HG02885 (cell line): ENCODE data around the gene RAD51B.

Experiments
- ATAC-seq: cut with Tn5 transposase; IDR thresholded peaks from one replicate; pipeline ENCODE4 v1.9.1; 2021; ENCODE audit warnings: mild to moderate bottlenecking; ENCODE audit not compliant: unreplicated experiment, poor library complexity

Gene RAD51B

GRCh38 chr14:68458840-68459469 lies 639.4 kb downstream of the RAD51B start:
- no peak for ATAC-seq

DNA sequence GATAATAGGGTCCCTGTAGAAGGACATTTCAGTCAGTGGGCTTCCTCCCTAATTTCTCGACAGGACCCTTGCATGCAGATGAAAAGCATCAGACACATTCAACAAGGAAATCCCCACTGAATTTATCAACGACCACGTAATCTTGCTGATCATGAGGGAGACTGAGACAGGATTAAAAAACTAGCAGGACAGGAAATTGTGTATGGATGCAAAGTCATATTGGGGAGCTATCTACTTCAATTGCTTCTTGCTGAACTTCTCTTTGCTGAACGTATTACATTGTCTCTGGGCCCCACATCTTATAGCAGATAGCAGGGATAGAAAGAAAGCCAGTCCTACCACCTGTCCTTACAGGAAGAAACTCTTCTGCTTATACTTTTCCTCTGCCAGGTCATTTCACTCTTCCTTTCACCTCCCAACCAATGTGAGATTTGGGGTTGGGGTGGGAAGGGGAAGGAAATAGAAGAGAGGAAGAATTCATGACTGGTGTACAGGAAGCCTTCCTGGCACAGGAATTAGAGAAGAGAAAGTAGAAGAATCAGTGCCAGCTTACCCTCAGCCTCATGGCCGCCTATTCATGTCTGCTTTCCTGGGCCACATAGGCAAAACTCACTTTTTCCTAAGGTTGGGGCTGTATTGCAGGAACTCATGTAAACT lies 640.0 kb downstream of the RAD51B start:
- ATAC-seq, result no peak

DNA sequence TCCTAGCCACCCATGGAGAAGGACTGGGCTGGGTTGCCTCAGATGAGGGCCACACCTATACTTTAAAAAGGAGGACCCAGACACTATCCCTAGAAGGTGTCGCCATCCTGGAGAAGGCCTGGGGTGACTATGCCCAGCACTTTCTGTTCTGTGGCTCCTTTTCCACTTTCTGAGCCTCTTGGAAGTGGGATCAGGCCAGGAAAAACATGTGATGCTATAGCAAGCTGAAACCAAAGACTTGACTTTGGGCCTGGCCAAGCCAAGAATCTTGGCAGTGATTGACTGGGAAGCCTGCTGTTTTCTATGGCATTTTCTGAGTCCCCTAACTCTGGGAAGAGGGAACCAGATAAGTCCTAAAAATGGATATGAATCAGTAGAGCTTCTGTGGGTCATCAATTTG lies 641.0 kb downstream of the RAD51B start:
- ATAC-seq, result no peak

- no peak for ATAC-seq
Observed at GRCh38 chr14:68461086-68461485, 641.5 kb downstream of the RAD51B start.

GRCh38 chr14:68462683-68463082 lies 643.1 kb downstream of the RAD51B start:
- ATAC-seq, result no peak

DNA sequence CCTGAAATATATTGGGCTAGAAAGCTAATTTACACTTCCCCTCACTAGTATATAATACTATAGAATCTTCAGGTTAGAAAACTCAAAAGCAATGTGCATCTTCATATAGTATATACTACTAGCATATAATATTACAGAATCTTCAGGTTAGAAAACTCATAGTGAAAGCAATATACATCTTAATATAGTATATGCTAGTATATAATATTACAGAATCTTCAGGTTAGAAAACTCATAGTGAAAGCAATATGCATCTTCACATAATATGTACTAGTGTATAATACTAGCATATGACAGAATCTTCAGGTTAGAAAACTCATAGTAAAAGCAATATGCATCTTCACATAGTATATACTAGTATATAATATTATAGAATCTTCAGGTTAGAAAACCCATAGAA lies 643.7 kb downstream of the RAD51B start:
- no peak for ATAC-seq

- ATAC-seq, result no peak
Observed at GRCh38 chr14:68463705-68464374, 644.3 kb downstream of the RAD51B start.

GRCh38 chr14:68464711-68465110 lies 645.1 kb downstream of the RAD51B start:
- no peak for ATAC-seq

GRCh38 chr14:68466491-68466977 lies 647.0 kb downstream of the RAD51B start:
- no peak for ATAC-seq

GRCh38 chr14:68467425-68467824 lies 647.8 kb downstream of the RAD51B start:
- ATAC-seq, result no peak

GRCh38 chr14:68468437-68469207 lies 649.0 kb downstream of the RAD51B start:
- no peak for ATAC-seq

DNA sequence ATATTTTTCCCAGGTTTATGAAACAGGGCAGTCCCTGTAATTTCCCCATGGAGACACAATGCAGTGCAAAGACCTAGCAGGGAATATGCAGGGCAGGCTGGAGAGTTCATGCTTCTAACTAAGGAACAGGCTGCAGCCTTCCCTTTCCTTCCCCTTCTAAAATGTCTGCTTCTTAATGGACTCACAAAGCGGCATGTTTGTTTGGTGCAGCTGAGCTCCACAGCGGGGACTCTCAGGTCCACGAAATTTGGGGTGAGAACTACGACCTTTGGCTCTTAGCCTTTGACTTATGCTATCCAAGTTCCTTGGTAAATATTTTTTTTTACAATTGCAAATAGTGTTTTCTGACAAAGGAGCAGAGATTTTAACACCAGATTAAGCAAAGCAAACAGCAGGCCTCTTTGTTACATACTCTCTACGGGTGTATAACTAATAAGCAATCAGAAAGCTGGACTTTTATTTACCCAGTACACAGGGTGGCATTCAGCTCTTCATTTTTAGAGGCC lies 649.7 kb downstream of the RAD51B start:
- ATAC-seq, result no peak

DNA sequence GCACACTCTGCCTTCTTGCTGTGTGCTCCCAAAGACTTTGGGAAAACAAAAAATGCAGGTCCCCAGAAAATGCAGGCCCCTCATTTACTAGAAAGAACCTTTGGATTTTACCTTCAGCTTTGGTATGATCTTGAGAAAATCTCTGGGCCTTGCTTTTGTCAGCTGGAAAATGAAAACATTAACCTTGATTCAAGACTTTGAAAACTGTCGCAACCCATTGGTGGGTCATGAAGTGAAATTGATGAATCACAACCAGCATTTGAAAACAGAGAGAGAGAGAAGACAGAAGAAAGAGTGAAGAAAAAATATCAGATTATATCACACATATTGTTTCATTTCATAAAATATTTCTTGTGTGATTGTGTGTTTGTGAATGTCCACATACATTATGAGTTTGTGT lies 650.8 kb downstream of the RAD51B start:
- ATAC-seq, result no peak

DNA sequence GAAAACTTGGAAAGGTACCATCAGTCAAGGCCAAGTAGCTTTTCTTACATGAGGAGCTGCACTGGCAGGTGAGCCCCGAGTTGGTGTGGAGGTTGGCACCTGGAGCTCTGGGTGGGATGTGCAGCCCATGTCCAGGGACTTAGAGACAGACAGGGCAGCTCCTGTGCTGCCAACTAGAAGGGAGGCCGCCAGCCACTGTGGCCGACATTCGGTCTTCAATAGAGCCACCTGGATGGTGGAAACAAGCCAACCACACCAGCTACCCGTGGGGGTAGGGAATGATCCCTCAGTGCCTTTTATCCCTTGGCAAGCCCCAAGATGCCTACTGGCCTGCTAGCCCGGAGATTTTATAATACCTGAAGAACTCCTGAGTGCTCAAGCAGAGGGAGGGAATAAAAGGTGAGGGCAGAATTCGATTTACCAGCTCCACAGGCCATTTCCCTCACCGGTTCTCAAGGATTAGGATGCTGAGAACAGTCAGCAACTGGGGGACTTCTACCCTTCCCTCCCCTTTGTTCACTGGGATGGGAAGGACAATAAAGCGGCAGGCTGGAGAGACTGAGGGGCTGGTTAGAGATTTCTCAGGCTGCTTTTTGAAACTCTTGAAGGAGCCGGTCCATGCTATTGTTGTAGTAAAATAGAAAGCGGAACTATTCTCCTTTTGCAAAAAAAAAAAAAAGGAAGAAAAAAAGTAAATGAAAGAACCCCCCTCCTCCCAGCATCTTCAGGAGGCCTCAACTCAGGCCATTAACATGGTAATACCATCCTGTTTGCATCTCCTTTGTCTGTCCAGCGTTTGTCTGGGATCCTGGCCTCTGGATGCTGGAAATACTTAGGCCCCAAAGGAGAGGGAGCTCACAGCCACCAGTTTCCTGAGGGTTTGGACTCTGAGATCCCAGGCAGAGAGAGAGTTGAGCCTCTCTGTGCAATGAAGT lies 651.7 kb downstream of the RAD51B start:
- peak; percentile 51 for ATAC-seq

- no peak for ATAC-seq
Observed at GRCh38 chr14:68471964-68472508, 652.5 kb downstream of the RAD51B start.

- ATAC-seq, result no peak
Observed at GRCh38 chr14:68473069-68473468, 653.5 kb downstream of the RAD51B start.

DNA sequence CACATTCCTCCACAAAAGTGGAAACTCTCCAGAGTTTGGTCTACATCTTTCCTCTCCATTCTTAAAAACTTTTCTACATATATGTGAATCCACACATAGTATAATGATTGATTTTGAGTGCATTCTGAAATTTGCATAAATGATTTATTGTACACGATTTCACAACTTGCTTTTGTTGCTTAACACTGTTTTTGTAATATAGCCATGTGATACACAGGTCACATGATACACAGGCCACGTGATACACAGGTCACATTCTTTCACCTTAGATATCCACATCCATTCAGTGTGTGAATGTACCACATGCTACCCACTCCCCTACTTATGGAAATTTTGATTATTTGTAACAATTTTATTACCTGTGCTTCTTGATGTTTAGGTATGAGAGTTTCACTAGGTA lies 654.2 kb downstream of the RAD51B start:
- no peak for ATAC-seq

- no peak for ATAC-seq
Observed at GRCh38 chr14:68474741-68475140, 655.2 kb downstream of the RAD51B start.

- ATAC-seq, result no peak
Observed at GRCh38 chr14:68475802-68476201, 656.2 kb downstream of the RAD51B start.
